WTC11 (cell line): Measurements from ENCODE around the gene CLCC1.

Source experiments
- JUN ChIP-seq: sonication (generic); formaldehyde crosslinking; IDR thresholded peaks from 2 replicates; pipeline ENCODE4 v1.8.0; 2023; ENCODE audit warnings: mild to moderate bottlenecking, missing genetic modification reagents
- NFYB ChIP-seq: sonication (generic); formaldehyde crosslinking; conservative IDR thresholded peaks from 2 replicates; pipeline ENCODE4 v1.8.0; 2022; ENCODE audit warnings: low read depth, missing genetic modification reagents
- TEAD4 ChIP-seq: sonication (generic); formaldehyde crosslinking; IDR thresholded peaks from 2 replicates; pipeline ENCODE4 v1.8.0; 2022; ENCODE audit warnings: mild to moderate bottlenecking, missing genetic modification reagents
- TP53 ChIP-seq: sonication (generic); formaldehyde crosslinking; IDR thresholded peaks from 2 replicates; pipeline ENCODE4 v1.8.1; 2023; ENCODE audit warnings: mild to moderate bottlenecking, missing genetic modification reagents
- ZNF263 ChIP-seq: sonication (generic); formaldehyde crosslinking; IDR thresholded peaks from 2 replicates; pipeline ENCODE4 v1.8.1; 2022; ENCODE audit warnings: low read depth, mild to moderate bottlenecking, moderate library complexity, missing genetic modification reagents
- ZNF512 ChIP-seq: sonication (generic); formaldehyde crosslinking; IDR thresholded peaks from 2 replicates; pipeline ENCODE4 v1.8.1; 2022; ENCODE audit warnings: missing genetic modification reagents, borderline replicate concordance
- TF ChIP-seq, protein P1 (sequence below): fragments of 200-600 bp; IDR thresholded peaks from 2 replicates; pipeline ENCODE4 v1.8.0; 2022; ENCODE audit warnings: antibody characterized with exemption
- TF ChIP-seq, protein P2 (sequence below): sonication (generic); formaldehyde crosslinking; IDR thresholded peaks from 2 replicates; pipeline ENCODE4 v1.8.1; 2023; ENCODE audit warnings: mild to moderate bottlenecking, missing genetic modification reagents, moderate library complexity

DNA sequence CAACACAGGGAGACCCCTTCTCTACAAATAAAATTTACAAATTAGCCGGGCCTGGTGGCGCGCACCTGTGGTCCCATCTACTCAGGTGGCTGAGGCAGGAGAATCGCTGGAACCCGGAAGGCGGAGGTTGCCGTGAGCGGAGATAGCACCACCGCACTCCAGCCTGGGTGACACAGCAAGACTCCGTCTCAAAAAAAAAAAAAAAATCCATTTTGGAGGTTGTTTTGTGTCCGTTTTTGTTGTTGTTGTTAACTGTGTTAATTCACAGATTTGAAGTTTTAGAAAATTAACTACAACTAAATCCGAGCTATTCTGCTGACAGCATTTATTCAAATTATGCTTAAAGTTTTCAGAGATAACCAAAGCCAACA is 618 bp downstream of the CLCC1 start:
- TF ChIP-seq TP53 (CRISPR knock-in tag) (no peak), TEAD4 (no peak), JUN (CRISPR knock-in tag) (no peak), ZNF512 (CRISPR knock-in tag) (no peak), ZNF263 (no peak), NFYB (CRISPR knock-in tag) (no peak)
- TF ChIP-seq, protein P1, sequence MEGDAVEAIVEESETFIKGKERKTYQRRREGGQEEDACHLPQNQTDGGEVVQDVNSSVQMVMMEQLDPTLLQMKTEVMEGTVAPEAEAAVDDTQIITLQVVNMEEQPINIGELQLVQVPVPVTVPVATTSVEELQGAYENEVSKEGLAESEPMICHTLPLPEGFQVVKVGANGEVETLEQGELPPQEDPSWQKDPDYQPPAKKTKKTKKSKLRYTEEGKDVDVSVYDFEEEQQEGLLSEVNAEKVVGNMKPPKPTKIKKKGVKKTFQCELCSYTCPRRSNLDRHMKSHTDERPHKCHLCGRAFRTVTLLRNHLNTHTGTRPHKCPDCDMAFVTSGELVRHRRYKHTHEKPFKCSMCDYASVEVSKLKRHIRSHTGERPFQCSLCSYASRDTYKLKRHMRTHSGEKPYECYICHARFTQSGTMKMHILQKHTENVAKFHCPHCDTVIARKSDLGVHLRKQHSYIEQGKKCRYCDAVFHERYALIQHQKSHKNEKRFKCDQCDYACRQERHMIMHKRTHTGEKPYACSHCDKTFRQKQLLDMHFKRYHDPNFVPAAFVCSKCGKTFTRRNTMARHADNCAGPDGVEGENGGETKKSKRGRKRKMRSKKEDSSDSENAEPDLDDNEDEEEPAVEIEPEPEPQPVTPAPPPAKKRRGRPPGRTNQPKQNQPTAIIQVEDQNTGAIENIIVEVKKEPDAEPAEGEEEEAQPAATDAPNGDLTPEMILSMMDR = no peak
- TF ChIP-seq, protein P2, sequence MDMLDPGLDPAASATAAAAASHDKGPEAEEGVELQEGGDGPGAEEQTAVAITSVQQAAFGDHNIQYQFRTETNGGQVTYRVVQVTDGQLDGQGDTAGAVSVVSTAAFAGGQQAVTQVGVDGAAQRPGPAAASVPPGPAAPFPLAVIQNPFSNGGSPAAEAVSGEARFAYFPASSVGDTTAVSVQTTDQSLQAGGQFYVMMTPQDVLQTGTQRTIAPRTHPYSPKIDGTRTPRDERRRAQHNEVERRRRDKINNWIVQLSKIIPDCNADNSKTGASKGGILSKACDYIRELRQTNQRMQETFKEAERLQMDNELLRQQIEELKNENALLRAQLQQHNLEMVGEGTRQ (CRISPR knock-in tag) = no peak
